Urothelium cell line (cell line): ENCODE results near the gene JMJD8.
A peak's percentile ranks its signal among the peaks of the same experiment; 100 is the strongest.

ENCODE experiments used
- DNase-seq: peaks from one replicate; pipeline ENCODE4 v3.0.0; 2011; ENCODE audit warnings: low spot score, mixed read lengths
- FAIRE-seq: peaks from 2 replicates; lab custom pipeline; 2011; peaks lifted over from hg19 to GRCh38; lab: Jason Lieb, UNC

JMJD8 gene

GRCh38 chr16:710500-711075 is 26.5 kb upstream of the JMJD8 start:
- FAIRE-seq, result no peak

GRCh38 chr16:709566-710499 is 25.7 kb upstream of the JMJD8 start:
- FAIRE-seq (peak; percentile 76), DNase-seq (peak; percentile 94)

More at GRCh38 chr16:710500-711075, 26.5 kb upstream of the JMJD8 start:
- no peak for DNase-seq

GRCh38 chr16:708959-709358 is 24.8 kb upstream of the JMJD8 start:
- DNase-seq (no peak), FAIRE-seq (no peak)

- FAIRE-seq (no peak), DNase-seq (no peak)
Measured at GRCh38 chr16:708019-708418, 23.9 kb upstream of the JMJD8 start.

GRCh38 chr16:707062-707538 is 23.0 kb upstream of the JMJD8 start:
- no peak for FAIRE-seq

GRCh38 chr16:706189-707061 is 22.3 kb upstream of the JMJD8 start:
- DNase-seq, result no peak
- no peak for FAIRE-seq

More at GRCh38 chr16:707062-707538, 23.0 kb upstream of the JMJD8 start:
- DNase-seq, result no peak

- peak; percentile 40 for FAIRE-seq
Measured at GRCh38 chr16:705431-706188, 21.5 kb upstream of the JMJD8 start, which contains the start of gene FBXL16. FBXL16 (minus strand) TSS chr16:705801; CDS start chr16:697405, 8,396 bp downstream.

GRCh38 chr16:704552-705380 is 20.6 kb upstream of the JMJD8 start:
- FAIRE-seq, result no peak
- no peak for DNase-seq

More at GRCh38 chr16:705431-706188, 21.5 kb upstream of the JMJD8 start, which contains the start of gene FBXL16:
- DNase-seq, result peak; percentile 92

GRCh38 chr16:704047-704446 is 19.9 kb upstream of the JMJD8 start:
- FAIRE-seq (no peak), DNase-seq (no peak)

GRCh38 chr16:703406-703805 is 19.3 kb upstream of the JMJD8 start:
- DNase-seq (no peak), FAIRE-seq (no peak)

- DNase-seq, result no peak
- no peak for FAIRE-seq
Measured at GRCh38 chr16:702341-702740, 18.2 kb upstream of the JMJD8 start.

- no peak for FAIRE-seq
- DNase-seq, result peak; percentile 64
Measured at GRCh38 chr16:700684-701584, 16.8 kb upstream of the JMJD8 start.

- DNase-seq (no peak), FAIRE-seq (no peak)
Measured at GRCh38 chr16:698911-699671, 15.0 kb upstream of the JMJD8 start.

GRCh38 chr16:695355-696089 is 11.4 kb upstream of the JMJD8 start:
- FAIRE-seq, result no peak
- DNase-seq, result no peak

GRCh38 chr16:694863-695354 is 10.8 kb upstream of the JMJD8 start:
- FAIRE-seq, result no peak
- DNase-seq, result no peak

GRCh38 chr16:694187-694862 is 10.2 kb upstream of the JMJD8 start:
- no peak for FAIRE-seq
- no peak for DNase-seq
